Uterus (tissue), 2 donors: Measurements from ENCODE around the gene F5.

Experiments
- POLR2A ChIP-seq, 2 donors: fragments of 450-650 bp; IDR thresholded peaks; one replicate each; pipeline ENCODE4 v1.6.1; 2016; ENCODE audit warnings: antibody characterized with exemption in 2 of 2, mild to moderate bottlenecking in 1 of 2, moderate library complexity in 1 of 2
- TF ChIP-seq, protein P1 (sequence below), 4 experiments: fragments of 200-600 bp in 2 of 4; fragments of 450-650 bp in 2 of 4; sonication (generic) in 2 of 4; IDR thresholded peaks; one replicate each; pipeline ENCODE4 v1.5.1; 2016 to 2019; ENCODE audit warnings: antibody characterized with exemption in 4 of 4, mild to moderate bottlenecking in 2 of 4, moderate library complexity in 1 of 4

GRCh38 chr1:169545472-169545871 lies 40.8 kb downstream of the F5 start:
- TF ChIP-seq, protein P1, sequence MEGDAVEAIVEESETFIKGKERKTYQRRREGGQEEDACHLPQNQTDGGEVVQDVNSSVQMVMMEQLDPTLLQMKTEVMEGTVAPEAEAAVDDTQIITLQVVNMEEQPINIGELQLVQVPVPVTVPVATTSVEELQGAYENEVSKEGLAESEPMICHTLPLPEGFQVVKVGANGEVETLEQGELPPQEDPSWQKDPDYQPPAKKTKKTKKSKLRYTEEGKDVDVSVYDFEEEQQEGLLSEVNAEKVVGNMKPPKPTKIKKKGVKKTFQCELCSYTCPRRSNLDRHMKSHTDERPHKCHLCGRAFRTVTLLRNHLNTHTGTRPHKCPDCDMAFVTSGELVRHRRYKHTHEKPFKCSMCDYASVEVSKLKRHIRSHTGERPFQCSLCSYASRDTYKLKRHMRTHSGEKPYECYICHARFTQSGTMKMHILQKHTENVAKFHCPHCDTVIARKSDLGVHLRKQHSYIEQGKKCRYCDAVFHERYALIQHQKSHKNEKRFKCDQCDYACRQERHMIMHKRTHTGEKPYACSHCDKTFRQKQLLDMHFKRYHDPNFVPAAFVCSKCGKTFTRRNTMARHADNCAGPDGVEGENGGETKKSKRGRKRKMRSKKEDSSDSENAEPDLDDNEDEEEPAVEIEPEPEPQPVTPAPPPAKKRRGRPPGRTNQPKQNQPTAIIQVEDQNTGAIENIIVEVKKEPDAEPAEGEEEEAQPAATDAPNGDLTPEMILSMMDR (IDR thresholded peaks at IDR 0.05), result no peak
- TF ChIP-seq POLR2A (IDR thresholded peaks at IDR 0.05), result no peak
